Fibroblast of skin of right biceps (primary cell): ENCODE data around the gene MLLT1.
"Not testable (repeated sequence)": the region's sequence is repeated elsewhere in the genome, so short reads cannot be mapped to it uniquely, and the experiment has no call there.

Experiments used
- DNase-seq: peaks from one replicate; pipeline ENCODE4 v3.0.0-alpha.2; 2013

The MLLT1 gene

GRCh38 chr19:6279931-6280591 is at the start of gene MLLT1:
MLLT1 (minus strand) TSS chr19:6279975; CDS start chr19:6279784, 191 bp downstream.
- peak; percentile 98 for DNase-seq

- DNase-seq, result no peak
Measured at GRCh38 chr19:6326815-6327214, 47.0 kb upstream of the MLLT1 start.

GRCh38 chr19:6325614-6326013 is 45.8 kb upstream of the MLLT1 start:
- no peak for DNase-seq

- DNase-seq, result no peak
Measured at GRCh38 chr19:6324757-6325156, 45.0 kb upstream of the MLLT1 start.

GRCh38 chr19:6322284-6322683 is 42.5 kb upstream of the MLLT1 start:
- DNase-seq, result no peak

GRCh38 chr19:6319376-6319775 is 39.6 kb upstream of the MLLT1 start:
- no peak for DNase-seq

GRCh38 chr19:6318772-6319171 is 39.0 kb upstream of the MLLT1 start:
- DNase-seq, result peak; percentile 7

GRCh38 chr19:6315646-6316045 is 35.9 kb upstream of the MLLT1 start:
- not testable (repeated sequence) for DNase-seq

GRCh38 chr19:6313398-6313969 is 33.7 kb upstream of the MLLT1 start:
- DNase-seq, result no peak

- DNase-seq, result no peak
Measured at GRCh38 chr19:6312018-6312417, 32.2 kb upstream of the MLLT1 start.

GRCh38 chr19:6298413-6298812 is 18.6 kb upstream of the MLLT1 start:
- no peak for DNase-seq

- DNase-seq, result no peak
Measured at GRCh38 chr19:6297202-6297601, 17.4 kb upstream of the MLLT1 start.

GRCh38 chr19:6292006-6292405 is 12.2 kb upstream of the MLLT1 start:
- no peak for DNase-seq

- DNase-seq, result no peak
Measured at GRCh38 chr19:6288737-6289136, 9.0 kb upstream of the MLLT1 start.

GRCh38 chr19:6287269-6287885 is 7.6 kb upstream of the MLLT1 start:
- DNase-seq, result peak; percentile 18

- no peak for DNase-seq
Measured at GRCh38 chr19:6286676-6287075, 6.9 kb upstream of the MLLT1 start.

GRCh38 chr19:6282393-6282792 is 2.6 kb upstream of the MLLT1 start:
- DNase-seq, result not testable (repeated sequence)

- DNase-seq, result no peak
Measured at GRCh38 chr19:6279620-6279930, 200 bp downstream of the MLLT1 start.

GRCh38 chr19:6278740-6279619 is 795 bp downstream of the MLLT1 start:
- DNase-seq, result no peak

GRCh38 chr19:6278051-6278450 is 1.7 kb downstream of the MLLT1 start:
- no peak for DNase-seq

GRCh38 chr19:6276447-6276846 is 3.3 kb downstream of the MLLT1 start:
- DNase-seq, result peak; percentile 88

- DNase-seq, result no peak
Measured at GRCh38 chr19:6275170-6275744, 4.5 kb downstream of the MLLT1 start.

GRCh38 chr19:6274756-6275155 is 5.0 kb downstream of the MLLT1 start:
- no peak for DNase-seq
